HG03196 (cell line): ENCODE data around the gene DEPDC4.
"Not testable (repeated sequence)": the region's sequence is repeated elsewhere in the genome, so short reads cannot be mapped to it uniquely, and the experiment has no call there.

ENCODE experiments used
- ATAC-seq: cut with Tn5 transposase; IDR thresholded peaks from one replicate; pipeline ENCODE4 v1.9.1; 2021; ENCODE audit not compliant: unreplicated experiment

The DEPDC4 gene

GRCh38 chr12:100266835-100267602 is at the start of gene DEPDC4, which contains the start of gene SCYL2:
Gene DEPDC4, minus strand, starts transcription at chr12:100267079. Its CDS starts 3 bp downstream, at chr12:100267076.
Gene SCYL2, plus strand, starts transcription at chr12:100267177. Its CDS starts 15,794 bp downstream, at chr12:100282971.
- ATAC-seq, result peak; percentile 93

GRCh38 chr12:100311317-100311716 is 44.4 kb upstream of the DEPDC4 start:
- ATAC-seq, result no peak

GRCh38 chr12:100308138-100308537 is 41.3 kb upstream of the DEPDC4 start:
- not testable (repeated sequence) for ATAC-seq

DNA sequence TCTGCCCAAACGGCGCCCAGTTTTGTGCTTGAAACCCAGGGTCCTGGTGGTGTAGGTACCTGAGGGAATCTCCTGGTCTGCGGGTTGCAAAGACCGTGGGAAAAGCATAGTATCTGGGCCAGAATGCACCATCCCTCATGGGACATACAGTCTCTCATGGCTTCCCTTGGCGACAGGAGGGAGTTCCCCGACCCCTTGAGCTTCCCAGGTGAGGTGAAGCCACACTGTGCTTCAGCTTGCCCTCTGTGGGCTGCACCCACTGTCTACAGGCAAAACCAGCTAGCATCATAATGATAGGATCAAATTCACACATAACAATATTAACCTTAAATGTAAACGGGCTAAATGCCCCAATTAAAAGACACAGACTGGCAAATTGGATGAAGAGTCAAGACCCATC is 37.5 kb upstream of the DEPDC4 start:
- not testable (repeated sequence) for ATAC-seq

- ATAC-seq, result no peak
Measured at GRCh38 chr12:100303831-100304230, 37.0 kb upstream of the DEPDC4 start.

DNA sequence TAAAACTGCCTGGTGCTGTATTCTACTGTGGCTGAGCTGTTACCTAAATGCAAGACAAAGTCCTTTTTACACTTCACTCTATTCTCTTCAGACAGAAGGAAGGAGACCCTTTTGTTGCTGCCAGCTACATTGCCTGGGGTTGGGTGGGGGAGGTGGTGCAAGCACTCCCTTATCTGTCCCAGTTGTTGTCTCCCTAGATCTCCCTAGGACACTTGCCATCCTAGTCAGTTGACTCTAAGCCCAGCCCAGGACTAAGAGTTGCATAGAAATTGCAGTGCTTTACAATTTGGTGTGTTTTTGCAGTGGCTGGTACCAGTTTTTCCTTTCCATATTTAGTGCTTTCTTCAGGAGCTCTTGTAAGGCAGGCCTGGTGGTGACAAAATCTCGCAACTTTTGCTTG is 35.2 kb upstream of the DEPDC4 start:
- ATAC-seq, result no peak

DNA sequence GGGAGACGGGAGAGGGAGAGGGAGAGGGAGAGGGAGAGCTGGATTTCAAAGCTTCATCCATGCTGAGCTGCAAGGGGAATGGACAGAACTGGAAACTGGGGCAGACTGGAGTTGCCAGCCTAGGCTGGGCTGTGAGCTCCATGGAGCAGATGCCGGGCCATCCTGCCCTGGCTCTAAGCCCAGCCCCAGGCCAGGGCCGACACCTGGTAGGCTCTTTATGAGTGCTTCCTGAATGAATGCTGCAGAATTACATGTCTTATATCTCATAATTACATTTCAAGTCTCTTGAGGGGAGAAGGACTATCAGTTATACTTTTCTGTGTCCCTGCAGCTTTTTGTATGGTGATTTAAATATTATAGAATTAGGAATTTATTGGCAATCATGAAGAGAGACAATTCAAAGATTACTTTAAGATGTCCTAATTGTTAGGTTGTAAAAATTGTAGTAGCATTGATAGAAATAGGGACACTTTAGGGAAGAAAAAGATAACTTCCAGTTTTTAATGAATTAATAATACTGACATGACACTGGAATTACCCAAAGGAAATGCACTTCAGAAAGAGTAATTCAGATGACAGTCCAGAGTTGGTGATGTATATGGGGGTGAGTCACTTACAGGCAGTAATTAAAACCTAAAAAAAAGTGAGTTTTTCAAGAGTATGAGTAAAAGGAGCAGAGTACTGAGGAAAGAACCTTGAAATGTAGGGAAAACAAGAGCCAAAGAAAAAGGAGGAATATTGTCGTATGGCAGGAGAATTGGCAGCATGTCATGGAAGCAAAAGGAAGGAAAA is 29.1 kb upstream of the DEPDC4 start:
- ATAC-seq, result no peak

DNA sequence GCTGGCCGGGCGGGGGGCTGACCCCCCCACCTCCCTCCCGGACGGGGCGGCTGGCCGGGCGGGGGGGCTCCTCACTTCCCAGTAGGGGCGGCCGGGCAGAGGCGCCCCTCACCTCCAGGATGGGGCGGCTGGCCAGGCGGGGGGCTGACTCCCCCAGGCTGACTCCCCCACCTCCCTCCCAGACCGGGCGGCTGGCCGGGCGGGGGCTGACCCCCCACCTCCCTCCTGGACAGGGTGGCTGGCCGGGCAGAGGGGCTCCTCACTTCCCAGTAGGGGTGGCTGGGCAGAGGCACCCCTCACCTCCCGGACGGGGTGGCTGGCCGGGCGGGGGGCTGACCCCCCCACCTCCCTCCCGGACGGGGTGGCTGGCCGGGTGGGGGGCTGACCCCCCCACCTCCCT is 27.5 kb upstream of the DEPDC4 start:
- not testable (repeated sequence) for ATAC-seq

DNA sequence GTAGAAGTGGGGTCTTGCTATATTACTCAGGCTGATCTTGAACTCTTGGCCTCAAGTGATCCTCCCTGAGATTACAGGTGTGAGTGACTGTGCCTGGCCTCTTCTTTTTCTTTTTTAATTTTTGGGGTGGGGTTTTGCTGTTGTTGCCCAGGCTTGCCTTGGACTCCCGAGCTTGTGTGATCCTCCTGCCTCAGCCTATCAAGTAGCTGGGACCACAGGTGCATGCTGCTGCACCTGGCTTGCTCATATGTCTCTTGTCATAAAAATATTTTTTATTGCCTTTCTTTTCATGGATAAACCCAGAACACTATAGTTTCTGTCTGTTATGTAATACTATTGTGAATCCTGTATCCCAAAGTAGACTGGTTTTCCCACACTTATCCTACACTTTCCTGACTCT is 26.1 kb upstream of the DEPDC4 start:
- ATAC-seq, result no peak

DNA sequence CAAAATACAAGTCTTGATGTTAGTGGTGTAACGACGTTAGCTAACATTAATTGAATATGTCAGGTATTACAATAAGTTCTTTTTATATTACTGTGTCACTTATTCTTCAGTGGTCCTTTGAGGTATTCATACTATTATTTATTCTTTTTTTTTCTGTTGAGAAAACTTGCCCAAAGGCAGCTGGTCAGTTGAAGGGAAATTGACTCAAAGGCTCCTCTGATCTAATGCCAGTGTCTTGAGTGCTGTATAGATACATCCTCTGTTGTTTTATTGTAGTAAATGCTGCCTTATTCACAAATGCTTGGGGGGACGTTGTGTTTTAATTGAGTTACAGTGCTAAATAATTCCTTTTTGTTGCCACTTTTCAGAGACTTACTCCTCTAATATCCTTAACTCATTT is 23.1 kb upstream of the DEPDC4 start:
- no peak for ATAC-seq

DNA sequence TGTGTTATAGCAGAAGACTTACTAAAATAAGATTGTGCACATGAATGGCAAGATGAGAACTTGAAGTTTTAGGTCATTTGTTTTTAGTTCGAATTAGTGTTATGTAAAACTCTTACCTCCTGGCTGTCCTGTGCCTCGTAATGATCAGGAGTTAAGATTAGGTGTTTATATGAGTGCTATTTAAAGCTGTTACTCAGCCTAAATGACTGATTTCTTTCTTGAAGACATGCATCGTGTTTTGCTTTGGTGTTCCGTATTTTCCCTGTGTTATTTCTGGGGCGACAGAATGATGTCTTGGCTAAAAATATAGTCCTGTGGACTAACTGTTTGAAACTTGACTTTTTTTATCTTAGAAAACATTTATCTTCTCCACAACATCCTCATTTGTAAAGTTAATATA is 22.2 kb upstream of the DEPDC4 start:
- ATAC-seq, result no peak

DNA sequence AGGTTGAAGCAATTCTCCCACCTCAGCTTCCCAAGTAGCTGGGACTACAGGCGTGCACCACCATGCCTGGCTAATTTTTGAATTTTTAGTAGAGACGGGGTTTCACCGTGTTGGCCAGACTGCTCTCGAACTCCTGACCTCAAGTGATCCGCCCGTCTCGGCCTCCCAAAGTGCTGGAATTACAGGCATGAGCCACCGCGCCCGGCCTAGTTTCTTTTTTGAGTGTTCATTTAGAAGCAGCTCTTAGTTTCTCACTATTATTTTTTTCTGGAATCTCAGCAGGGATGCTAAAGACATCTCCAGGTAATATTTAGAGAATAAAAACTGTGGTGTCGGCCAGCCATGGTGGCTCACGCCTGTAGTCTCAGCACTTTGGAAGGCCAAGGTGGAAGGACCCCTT is 17.7 kb upstream of the DEPDC4 start:
- ATAC-seq, result not testable (repeated sequence)

- no peak for ATAC-seq
Measured at GRCh38 chr12:100279607-100280244, 12.8 kb upstream of the DEPDC4 start.

DNA sequence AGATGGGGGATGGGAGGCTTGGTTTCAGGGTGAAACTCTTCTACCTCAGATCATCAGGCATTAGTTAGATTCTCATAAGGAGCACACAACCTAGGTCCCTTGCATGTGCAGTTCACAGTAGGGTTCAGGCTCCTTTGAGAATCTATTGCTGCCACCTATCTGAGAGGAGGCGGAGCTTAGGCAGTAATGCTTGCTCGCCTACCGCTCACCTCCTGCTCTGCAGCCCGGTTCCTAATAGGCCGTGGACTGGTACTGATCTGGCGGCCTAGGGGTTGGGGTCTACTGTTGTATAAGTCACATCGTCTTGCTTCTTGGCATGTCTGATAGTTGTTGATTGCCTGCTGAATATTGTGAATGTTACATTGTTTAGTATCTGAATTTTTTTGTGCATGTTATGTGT is 12.3 kb upstream of the DEPDC4 start:
- no peak for ATAC-seq

- no peak for ATAC-seq
Measured at GRCh38 chr12:100274291-100274690, 7.4 kb upstream of the DEPDC4 start.

DNA sequence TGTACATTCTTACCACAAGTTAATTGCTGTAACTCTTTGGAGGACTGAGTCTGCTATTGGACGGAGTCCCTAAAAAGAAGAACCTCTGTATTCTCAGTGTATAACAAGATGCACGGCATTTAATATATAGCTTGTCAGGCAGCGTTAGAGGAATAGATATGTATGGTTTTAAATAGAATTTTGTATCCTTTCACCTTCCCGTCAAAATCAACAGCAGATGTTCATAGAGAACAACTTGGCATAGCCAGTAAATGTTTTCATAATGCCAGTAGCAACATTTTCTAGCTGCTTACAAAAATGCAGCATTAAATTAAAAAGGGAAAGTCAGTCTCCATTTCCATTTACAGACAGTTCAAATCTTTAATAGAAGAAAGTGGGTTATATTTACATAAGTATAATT is 6.9 kb upstream of the DEPDC4 start:
- ATAC-seq, result no peak

GRCh38 chr12:100268835-100269564 is 2.1 kb upstream of the DEPDC4 start:
- no peak for ATAC-seq

DNA sequence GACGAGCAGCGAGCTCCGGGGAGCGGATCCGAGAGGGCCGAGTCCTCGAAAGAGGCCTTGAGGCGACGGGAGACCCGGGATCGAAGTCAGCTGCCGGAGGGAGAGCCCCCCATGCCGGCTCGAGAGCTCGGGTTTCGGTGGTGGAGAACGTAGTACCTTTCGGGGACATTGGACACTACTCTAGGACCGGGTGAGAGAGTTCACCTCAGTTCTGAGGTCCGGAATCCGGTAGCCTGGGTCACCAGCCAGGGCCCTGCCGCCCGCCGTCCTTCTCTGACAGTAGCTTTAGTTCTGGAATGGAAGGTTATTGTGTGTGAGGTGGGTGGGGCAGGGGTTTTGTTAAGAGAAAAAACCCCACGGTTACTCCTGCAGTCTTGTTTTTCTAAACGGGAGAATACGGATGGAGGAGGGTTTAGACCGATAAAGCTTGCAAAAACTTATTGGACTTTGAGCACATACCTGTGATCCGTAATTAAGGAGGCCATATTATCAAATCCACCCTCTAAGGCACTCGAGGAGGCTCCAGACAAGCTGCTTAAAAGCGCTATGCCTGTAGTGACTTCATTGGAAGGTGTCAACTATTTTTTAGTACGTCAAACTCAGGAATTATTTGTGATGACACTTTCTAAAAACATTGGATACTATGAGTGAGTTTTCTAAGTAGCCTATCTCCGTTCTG is 863 bp upstream of the DEPDC4 start:
- peak; percentile 12 for ATAC-seq

GRCh38 chr12:100266585-100266834 is 369 bp downstream of the DEPDC4 start:
- peak; percentile 88 for ATAC-seq

- no peak for ATAC-seq
Measured at GRCh38 chr12:100265732-100266584, 921 bp downstream of the DEPDC4 start.
